D341Med (cell line): Measurements from ENCODE around the gene GUK1.

Experiments
- DNase-seq: peaks from one replicate; pipeline ENCODE4 v3.0.0; 2012; ENCODE audit warnings: low spot score

Gene GUK1

GRCh38 chr1:228150120-228150460 lies 10.0 kb downstream of the GUK1 start:
- DNase-seq = peak; percentile 39

- peak; percentile 48 for DNase-seq
Measured at GRCh38 chr1:228150461-228151179, 10.5 kb downstream of the GUK1 start.

GRCh38 chr1:228151180-228151925 lies 11.3 kb downstream of the GUK1 start:
- DNase-seq = peak; percentile 39

GRCh38 chr1:228152097-228152917 lies 12.2 kb downstream of the GUK1 start:
- DNase-seq = no peak

GRCh38 chr1:228152918-228153258 lies 12.8 kb downstream of the GUK1 start:
- DNase-seq = no peak

GRCh38 chr1:228154021-228154669 lies 14.1 kb downstream of the GUK1 start:
- no peak for DNase-seq

- DNase-seq = no peak
Measured at GRCh38 chr1:228154670-228155571, 14.8 kb downstream of the GUK1 start.

GRCh38 chr1:228155596-228156514 lies 15.8 kb downstream of the GUK1 start:
- DNase-seq = no peak

GRCh38 chr1:228156515-228156881 lies 16.4 kb downstream of the GUK1 start:
- no peak for DNase-seq

GRCh38 chr1:228156941-228157728 lies 17.1 kb downstream of the GUK1 start:
- no peak for DNase-seq

- no peak for DNase-seq
Measured at GRCh38 chr1:228157729-228158126, 17.6 kb downstream of the GUK1 start.

- DNase-seq = no peak
Measured at GRCh38 chr1:228158151-228159007, 18.3 kb downstream of the GUK1 start.

- DNase-seq = no peak
Measured at GRCh38 chr1:228159008-228159665, 19.1 kb downstream of the GUK1 start.

GRCh38 chr1:228160201-228160761 lies 20.2 kb downstream of the GUK1 start:
- DNase-seq = no peak

- peak; percentile 68 for DNase-seq
Measured at GRCh38 chr1:228161362-228161761, 21.3 kb downstream of the GUK1 start.

GRCh38 chr1:228161866-228162265 lies 21.8 kb downstream of the GUK1 start:
- DNase-seq = no peak

GRCh38 chr1:228162286-228163006 lies 22.4 kb downstream of the GUK1 start:
- no peak for DNase-seq
